IMR-90 (cell line): ENCODE results near the gene LIG1. TPM values are rescaled to one million over a fixed set of nuclear protein-coding genes. Genes with fewer than 3 reads are reported as not detected.

ENCODE experiments used
- ATAC-seq: fragments of 200-7000 bp; cut with Tn5 transposase; 2 replicates; pipeline ENCODE4 v1.9.1; 2020; ENCODE audit warnings: low read depth, mild to moderate bottlenecking, moderate library complexity
- BruUV-seq: library from RNA; stranded (reverse); fragments of 400-500 nt; replicated peaks from 2 replicates; lab custom pipeline; 2021; lab: Mats Ljungman, UMichigan
- CTCF ChIA-PET: fragments of 300-600 bp; formaldehyde crosslinking; extraction: SDS; loops from one replicate; lab custom pipeline; 2021; ENCODE audit warnings: antibody characterized with exemption; lab: Yijun Ruan, JAX
- POLR2A ChIA-PET: fragments of 300-600 bp; sonication (Branson Sonifier 250); formaldehyde crosslinking; loops from one replicate; lab custom pipeline; 2022; ENCODE audit warnings: antibody characterized with exemption; ENCODE audit not compliant: unreplicated experiment; lab: Charles Lee
- DNase-seq: peaks from one replicate; pipeline ENCODE4 v3.0.0; 2013
- H2AFZ ChIP-seq: replicated peaks from 2 replicates; pipeline ENCODE3; 2013; ENCODE audit warnings: low read length, mild to moderate bottlenecking; ENCODE audit not compliant: poor library complexity
- H2AK5ac ChIP-seq: 2 replicates; pipeline ENCODE4 v1.6.1; 2013; ENCODE audit warnings: low read depth, low read length, inconsistent platforms
- H2AK9ac ChIP-seq: replicated peaks from 2 replicates; pipeline ENCODE3; 2013; ENCODE audit warnings: mild to moderate bottlenecking, low read depth, low read length, moderate library complexity; ENCODE audit not compliant: poor library complexity
- H2BK120ac ChIP-seq: 2 replicates; pipeline ENCODE4 v1.6.1; 2013; ENCODE audit warnings: low read depth, low read length, inconsistent platforms
- H2BK15ac ChIP-seq: 3 replicates; pipeline ENCODE4 v1.6.1; 2013; ENCODE audit warnings: low read depth, low read length, inconsistent platforms
- H2BK20ac ChIP-seq: 2 replicates; pipeline ENCODE4 v1.6.1; 2013; ENCODE audit warnings: low read depth, mild to moderate bottlenecking, inconsistent platforms, low read length, moderate library complexity
- H2BK5ac ChIP-seq: 2 replicates; pipeline ENCODE4 v1.6.1; 2013; ENCODE audit warnings: mild to moderate bottlenecking, low read depth, low read length, inconsistent platforms; ENCODE audit not compliant: poor library complexity, severe bottlenecking
- H3K14ac ChIP-seq: replicated peaks from 2 replicates; pipeline ENCODE4 v1.6.1; 2013; ENCODE audit warnings: low read depth, low read length, inconsistent platforms
- H3K18ac ChIP-seq: 2 replicates; pipeline ENCODE4 v1.6.1; 2013; ENCODE audit warnings: low read depth, low read length, control low read depth
- H3K23ac ChIP-seq: 2 replicates; pipeline ENCODE4 v1.6.1; 2013; ENCODE audit warnings: low read depth, low read length, inconsistent platforms
- H3K27ac ChIP-seq: 2 replicates; pipeline ENCODE4 v1.5.1; 2013; ENCODE audit warnings: mild to moderate bottlenecking, control low read depth, low read length; ENCODE audit not compliant: insufficient read depth
- H3K27me3 ChIP-seq: 2 replicates; pipeline ENCODE4 v1.6.1; 2013; ENCODE audit warnings: low read length; ENCODE audit not compliant: control insufficient read depth, insufficient read depth
- H3K36me3 ChIP-seq: 2 replicates; pipeline ENCODE4 v1.6.1; 2013; ENCODE audit warnings: low read length, mixed read lengths; ENCODE audit not compliant: control insufficient read depth, insufficient read depth
- H3K4ac ChIP-seq: 2 replicates; pipeline ENCODE4 v1.6.1; 2013; ENCODE audit warnings: low read depth, low read length, inconsistent platforms
- H3K4me1 ChIP-seq: 2 replicates; pipeline ENCODE4 v1.6.1; 2013; ENCODE audit warnings: low read length, mixed read lengths; ENCODE audit not compliant: control insufficient read depth, insufficient read depth
- H3K4me2 ChIP-seq: 2 replicates; pipeline ENCODE4 v1.6.1; 2013; ENCODE audit warnings: low read depth, mild to moderate bottlenecking, control low read depth, low read length, moderate library complexity
- H3K4me3 ChIP-seq: 2 replicates; pipeline ENCODE4 v1.5.1; 2013; ENCODE audit warnings: low read depth, mild to moderate bottlenecking, control low read depth, low read length, moderate library complexity; ENCODE audit not compliant: insufficient read depth
- H3K56ac ChIP-seq: 2 replicates; pipeline ENCODE4 v1.6.1; 2013; ENCODE audit warnings: low read length, inconsistent platforms; ENCODE audit not compliant: insufficient read depth; ENCODE audit errors: extremely low read depth
- H3K79me1 ChIP-seq, 2 experiments: 2 replicates each; pipeline ENCODE4 v1.6.1; 2013; ENCODE audit warnings: low read length in 2 of 2, inconsistent platforms in 1 of 2, low read depth in 1 of 2
- H3K9ac ChIP-seq: 2 replicates; pipeline ENCODE4 v1.6.1; 2013; ENCODE audit warnings: low read depth, low read length, control low read depth
- H3K9me1 ChIP-seq: 2 replicates; pipeline ENCODE4 v1.6.1; 2013; ENCODE audit warnings: low read length, inconsistent platforms; ENCODE audit not compliant: insufficient read depth
- H3K9me3 ChIP-seq: 2 replicates; pipeline ENCODE4 v1.6.1; 2013; ENCODE audit warnings: low read length; ENCODE audit not compliant: control insufficient read depth, insufficient read depth
- H4K20me1 ChIP-seq: 2 replicates; pipeline ENCODE4 v1.6.1; 2013; ENCODE audit warnings: low read length, inconsistent platforms; ENCODE audit not compliant: insufficient read depth
- H4K5ac ChIP-seq: 2 replicates; pipeline ENCODE4 v1.6.1; 2013; ENCODE audit warnings: mild to moderate bottlenecking, low read depth, low read length, control low read depth
- H4K8ac ChIP-seq, 2 experiments: 2 replicates each; pipeline ENCODE4 v1.6.1; 2013; ENCODE audit warnings: low read depth in 2 of 2, low read length in 2 of 2, control low read depth in 1 of 2, inconsistent platforms in 1 of 2
- H4K91ac ChIP-seq: 2 replicates; pipeline ENCODE4 v1.6.1; 2013; ENCODE audit warnings: low read depth, low read length, inconsistent platforms; ENCODE audit not compliant: insufficient read depth
- BHLHE40 ChIP-seq: fragments of 150-350 bp; IDR thresholded peaks from 2 replicates; pipeline ENCODE4 v1.6.1; 2016; ENCODE audit warnings: mild to moderate bottlenecking, low read depth, low read length
- MAFK ChIP-seq: IDR thresholded peaks from 2 replicates; pipeline ENCODE4 v1.6.1; 2012; ENCODE audit warnings: low read depth, low read length, improper control_type of control experiment
- MAZ ChIP-seq: IDR thresholded peaks from 2 replicates; pipeline ENCODE4 v1.6.1; 2012; ENCODE audit warnings: low read depth, mild to moderate bottlenecking, low read length, improper control_type of control experiment, moderate library complexity, borderline replicate concordance
- RCOR1 ChIP-seq: IDR thresholded peaks from 2 replicates; pipeline ENCODE4 v1.6.1; 2012; ENCODE audit warnings: mild to moderate bottlenecking, low read length, improper control_type of control experiment; ENCODE audit not compliant: insufficient replicate concordance
- RFX5 ChIP-seq: IDR thresholded peaks from 2 replicates; pipeline ENCODE4 v1.8.0; 2012; ENCODE audit warnings: low read depth, mild to moderate bottlenecking, low read length, moderate library complexity
- WGBS, 2 experiments: methylation state at CpG; one replicate each; pipeline versions ENCODE4 v1.1.5 to v1.1.7; 2013; ENCODE audit warnings: missing lambda C conversion rate in 2 of 2; ENCODE audit not compliant: insufficient read length in 1 of 2; ENCODE audit errors: extremely low coverage in 2 of 2; 5-methylcytosine and 5-hydroxymethylcytosine counted together
- dilution Hi-C: fragments of 300-500 bp; cut with HindIII; formaldehyde crosslinking; loops from one replicate; pipeline ENCODE4 v1.14.3; 2018; ENCODE audit warnings: low sequenced_read_pairs; ENCODE audit not compliant: unreplicated experiment
- in situ Hi-C: fragments of 300-500 bp; cut with MboI; formaldehyde crosslinking; loops from 3 replicates; pipeline ENCODE4 v1.14.3; 2019; ENCODE audit warnings: low sequenced_read_pairs, inconsistent platforms, mixed read lengths
- intact Hi-C: fragments of 100-400 bp; cut with micrococcal nuclease; formaldehyde crosslinking; loops from 2 replicates; pipeline ENCODE4 v1.10.0; 2022
- polyA plus RNA-seq, 3 experiments: library from polyadenylated mRNA; depleted of rRNA; stranded (reverse); fragments of >200 nt; gene quantifications; 2 replicates each; pipeline ENCODE4 v1.2.3, GENCODE V29; 2012; ENCODE audit warnings: low replicate concordance in 1 of 3
- total RNA-seq: library from RNA; depleted of rRNA; stranded (reverse); fragments of >200 nt; gene quantifications from 2 replicates; pipeline ENCODE4 v1.2.3, GENCODE V29; 2012
- TF ChIP-seq, protein P1 (sequence below): conservative IDR thresholded peaks from 2 replicates; pipeline ENCODE4 v1.5.1; 2012; ENCODE audit warnings: mild to moderate bottlenecking, low read depth, low read length, improper control_type of control experiment

The LIG1 gene
- total and polyA plus RNA-seq, 2 of the 4 experiments (the other 2 are of a cell fraction), result 24.9 to 34.0 TPM

DNA sequence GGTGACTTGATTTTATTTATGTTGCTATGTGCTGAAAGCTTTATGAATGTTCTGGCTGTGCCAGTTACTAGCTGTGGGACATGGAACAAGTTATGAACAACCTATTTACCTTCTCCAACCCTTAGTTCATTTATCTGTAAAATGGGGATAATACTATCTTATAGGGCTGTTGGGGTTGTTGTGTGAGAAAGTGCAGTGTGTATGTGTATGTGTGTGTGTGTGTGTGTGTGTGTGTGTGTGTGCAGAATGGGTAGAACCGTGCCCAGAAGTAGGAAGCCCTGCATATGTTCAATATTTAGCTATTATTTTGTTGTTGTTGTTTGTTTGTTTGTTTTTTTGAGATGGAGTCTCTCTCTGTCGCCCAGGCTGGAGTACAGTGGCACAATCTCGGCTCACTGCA is 20.7 kb upstream of the LIG1 start:
- H2BK15ac ChIP-seq, result no peak overlapping the region
- H3K27ac ChIP-seq, result no peak overlapping the region
- no peak overlapping the region for H2BK120ac ChIP-seq
- no peak overlapping the region for H2BK20ac ChIP-seq
- TF ChIP-seq RCOR1, result no peak
- TF ChIP-seq, protein P1, sequence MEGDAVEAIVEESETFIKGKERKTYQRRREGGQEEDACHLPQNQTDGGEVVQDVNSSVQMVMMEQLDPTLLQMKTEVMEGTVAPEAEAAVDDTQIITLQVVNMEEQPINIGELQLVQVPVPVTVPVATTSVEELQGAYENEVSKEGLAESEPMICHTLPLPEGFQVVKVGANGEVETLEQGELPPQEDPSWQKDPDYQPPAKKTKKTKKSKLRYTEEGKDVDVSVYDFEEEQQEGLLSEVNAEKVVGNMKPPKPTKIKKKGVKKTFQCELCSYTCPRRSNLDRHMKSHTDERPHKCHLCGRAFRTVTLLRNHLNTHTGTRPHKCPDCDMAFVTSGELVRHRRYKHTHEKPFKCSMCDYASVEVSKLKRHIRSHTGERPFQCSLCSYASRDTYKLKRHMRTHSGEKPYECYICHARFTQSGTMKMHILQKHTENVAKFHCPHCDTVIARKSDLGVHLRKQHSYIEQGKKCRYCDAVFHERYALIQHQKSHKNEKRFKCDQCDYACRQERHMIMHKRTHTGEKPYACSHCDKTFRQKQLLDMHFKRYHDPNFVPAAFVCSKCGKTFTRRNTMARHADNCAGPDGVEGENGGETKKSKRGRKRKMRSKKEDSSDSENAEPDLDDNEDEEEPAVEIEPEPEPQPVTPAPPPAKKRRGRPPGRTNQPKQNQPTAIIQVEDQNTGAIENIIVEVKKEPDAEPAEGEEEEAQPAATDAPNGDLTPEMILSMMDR, result no peak
- no peak for TF ChIP-seq MAFK
- no peak for TF ChIP-seq MAZ
- no peak for TF ChIP-seq BHLHE40
- TF ChIP-seq RFX5, result no peak
- no peak overlapping the region for H2AK9ac ChIP-seq
- DNase-seq, result no peak
- H3K23ac ChIP-seq, result no peak overlapping the region
- H3K36me3 ChIP-seq, result peaks cover 5% of the 10 kb centered on the region
- H4K5ac ChIP-seq, result no peak overlapping the region
- no peaks in the 10 kb centered on the region; the same call in 1 of the 2 replicates for H4K20me1 ChIP-seq
- no peak overlapping the region for H3K56ac ChIP-seq
- H3K4ac ChIP-seq, result no peak overlapping the region
- H2AK5ac ChIP-seq, result no peak overlapping the region
- H3K79me1 ChIP-seq, result peaks cover 0 to 8% of the 10 kb centered on the region in 2 experiments; a peak in 2 of 4 replicates
- ChIA-PET POLR2A (no interaction called here), CTCF (interaction anchor here (1.2 kb wide), 1 partner anchor 13 kb away, joined by 3 read pairs; no protein-coding TSS in a partner anchor)
- peaks cover 9% of the 10 kb centered on the region for H3K9me1 ChIP-seq
- in situ Hi-C loops (no loop called here), dilution Hi-C loops (no loop called here), intact Hi-C loops (no loop called here)
- H3K18ac ChIP-seq, result no peak overlapping the region
- ATAC-seq, result no peak
- 80% methylated on average over 1 of the region's 3 CpGs; no CpG with 5 or more reads in 1 of the 2 experiments for WGBS, 2 experiments
- H3K9ac ChIP-seq, result no peak overlapping the region
- H3K27me3 ChIP-seq, result no peaks in the 10 kb centered on the region
- H3K9me3 ChIP-seq, result no peaks in the 10 kb centered on the region
- no peak overlapping the region for H4K91ac ChIP-seq
- no peak overlapping the region for H3K4me3 ChIP-seq
- H3K14ac ChIP-seq, result no peak overlapping the region
- H3K4me1 ChIP-seq, result no peaks in the 10 kb centered on the region
- no peak overlapping the region for H2AFZ ChIP-seq
- BruUV-seq, result no TSS peak
- no peak overlapping the region for H4K8ac ChIP-seq
- H3K4me2 ChIP-seq, result no peak overlapping the region
- no peak overlapping the region for H2BK5ac ChIP-seq
